HCEC 1CT (cell line): ENCODE measurements around the gene CAGE1.
"Not testable (repeated sequence)": the region's sequence is repeated elsewhere in the genome, so short reads cannot be mapped to it uniquely, and the experiment has no call there.

Experiments
- DNase-seq: peaks from one replicate; pipeline ENCODE4 v3.0.0-alpha.2; 2017

CAGE1 gene

GRCh38 chr6:7335519-7335918 lies 54.0 kb downstream of the CAGE1 start:
- DNase-seq = no peak

GRCh38 chr6:7334685-7335084 lies 54.9 kb downstream of the CAGE1 start:
- DNase-seq = no peak

- no peak for DNase-seq
Observed at GRCh38 chr6:7332090-7332745, 57.3 kb downstream of the CAGE1 start.

GRCh38 chr6:7331452-7331851 lies 58.1 kb downstream of the CAGE1 start:
- DNase-seq = no peak

GRCh38 chr6:7328243-7328642 lies 61.3 kb downstream of the CAGE1 start:
- no peak for DNase-seq

GRCh38 chr6:7325750-7326149 lies 63.8 kb downstream of the CAGE1 start:
- DNase-seq = no peak

GRCh38 chr6:7324520-7324919 lies 65.0 kb downstream of the CAGE1 start:
- DNase-seq = no peak

- no peak for DNase-seq
Observed at GRCh38 chr6:7323074-7323473, 66.5 kb downstream of the CAGE1 start.

- DNase-seq = not testable (repeated sequence)
Observed at GRCh38 chr6:7321866-7322265, 67.7 kb downstream of the CAGE1 start.

- DNase-seq = not testable (repeated sequence)
Observed at GRCh38 chr6:7319406-7319805, 70.1 kb downstream of the CAGE1 start.

GRCh38 chr6:7317538-7317937 lies 72.0 kb downstream of the CAGE1 start:
- no peak for DNase-seq

- no peak for DNase-seq
Observed at GRCh38 chr6:7316658-7317533, 72.6 kb downstream of the CAGE1 start.

GRCh38 chr6:7315948-7316365 lies 73.6 kb downstream of the CAGE1 start:
- DNase-seq = no peak

- DNase-seq = not testable (repeated sequence)
Observed at GRCh38 chr6:7315087-7315947, 74.2 kb downstream of the CAGE1 start.

- DNase-seq = no peak
Observed at GRCh38 chr6:7314414-7314813, 75.1 kb downstream of the CAGE1 start.

- DNase-seq = no peak
Observed at GRCh38 chr6:7313505-7314165, 75.9 kb downstream of the CAGE1 start.

GRCh38 chr6:7312616-7313504 lies 76.7 kb downstream of the CAGE1 start, which contains the start of gene SSR1:
Gene SSR1, minus strand, starts transcription at chr6:7313199. Its CDS starts 79 bp downstream, at chr6:7313120.
- DNase-seq = peak; percentile 99

- no peak for DNase-seq
Observed at GRCh38 chr6:7311917-7312615, 77.5 kb downstream of the CAGE1 start.

- no peak for DNase-seq
Observed at GRCh38 chr6:7311176-7311575, 78.4 kb downstream of the CAGE1 start.

- DNase-seq = no peak
Observed at GRCh38 chr6:7309050-7309449, 80.5 kb downstream of the CAGE1 start.

GRCh38 chr6:7307533-7307932 lies 82.0 kb downstream of the CAGE1 start:
- DNase-seq = no peak
